Epithelial cell of proximal tubule (primary cell): Measurements from ENCODE around the gene FRZB. TPM values are rescaled to one million over a fixed set of nuclear protein-coding genes. Genes with fewer than 3 reads are reported as not detected.

Source experiments
- DNase-seq: peaks from one replicate; pipeline ENCODE4 v3.0.0-alpha.2; 2011; ENCODE audit warnings: low read depth
- H3K4me3 ChIP-seq: 2 replicates; pipeline ENCODE4 v1.5.1; 2011; ENCODE audit warnings: low read depth, mild to moderate bottlenecking, low read length
- total RNA-seq: library from RNA; depleted of rRNA; stranded (reverse); fragments of >200 nt; gene quantifications from 2 replicates; pipeline ENCODE4 v1.2.3, GENCODE V29; 2015
- TF ChIP-seq, protein P1 (sequence below): conservative IDR thresholded peaks from 2 replicates; pipeline ENCODE4 v1.5.1; 2012; ENCODE audit warnings: low read depth, mild to moderate bottlenecking, low read length

FRZB gene
- total RNA-seq, 1 donor from 2014 or later = not detected

GRCh38 chr2:182862091-182862490, 4.3 kb downstream of the FRZB start:
- no peak for DNase-seq
- H3K4me3 ChIP-seq = no peak overlapping the region
- TF ChIP-seq, protein P1, sequence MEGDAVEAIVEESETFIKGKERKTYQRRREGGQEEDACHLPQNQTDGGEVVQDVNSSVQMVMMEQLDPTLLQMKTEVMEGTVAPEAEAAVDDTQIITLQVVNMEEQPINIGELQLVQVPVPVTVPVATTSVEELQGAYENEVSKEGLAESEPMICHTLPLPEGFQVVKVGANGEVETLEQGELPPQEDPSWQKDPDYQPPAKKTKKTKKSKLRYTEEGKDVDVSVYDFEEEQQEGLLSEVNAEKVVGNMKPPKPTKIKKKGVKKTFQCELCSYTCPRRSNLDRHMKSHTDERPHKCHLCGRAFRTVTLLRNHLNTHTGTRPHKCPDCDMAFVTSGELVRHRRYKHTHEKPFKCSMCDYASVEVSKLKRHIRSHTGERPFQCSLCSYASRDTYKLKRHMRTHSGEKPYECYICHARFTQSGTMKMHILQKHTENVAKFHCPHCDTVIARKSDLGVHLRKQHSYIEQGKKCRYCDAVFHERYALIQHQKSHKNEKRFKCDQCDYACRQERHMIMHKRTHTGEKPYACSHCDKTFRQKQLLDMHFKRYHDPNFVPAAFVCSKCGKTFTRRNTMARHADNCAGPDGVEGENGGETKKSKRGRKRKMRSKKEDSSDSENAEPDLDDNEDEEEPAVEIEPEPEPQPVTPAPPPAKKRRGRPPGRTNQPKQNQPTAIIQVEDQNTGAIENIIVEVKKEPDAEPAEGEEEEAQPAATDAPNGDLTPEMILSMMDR = no peak

DNA sequence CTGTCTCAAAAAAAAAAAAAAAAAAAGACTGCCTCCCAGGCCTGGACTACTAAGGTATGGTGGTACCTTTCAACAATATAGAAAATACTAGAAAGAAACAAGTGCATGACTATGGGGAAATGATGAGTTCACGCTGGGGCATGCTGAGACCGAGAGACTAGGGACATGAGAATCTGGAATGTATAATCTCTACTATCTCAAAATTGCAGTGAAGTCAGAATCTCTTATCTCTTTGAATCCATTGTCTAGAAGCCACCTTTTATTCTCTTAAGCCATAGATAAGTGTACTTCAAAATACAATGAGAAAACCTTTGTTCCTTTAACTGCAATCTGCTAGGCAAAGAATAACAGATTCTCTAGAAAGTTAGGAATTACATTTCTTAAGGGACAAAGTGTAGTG, 5.6 kb downstream of the FRZB start:
- no peak for DNase-seq
- TF ChIP-seq, protein P1 = no peak
- H3K4me3 ChIP-seq = no peak overlapping the region

DNA sequence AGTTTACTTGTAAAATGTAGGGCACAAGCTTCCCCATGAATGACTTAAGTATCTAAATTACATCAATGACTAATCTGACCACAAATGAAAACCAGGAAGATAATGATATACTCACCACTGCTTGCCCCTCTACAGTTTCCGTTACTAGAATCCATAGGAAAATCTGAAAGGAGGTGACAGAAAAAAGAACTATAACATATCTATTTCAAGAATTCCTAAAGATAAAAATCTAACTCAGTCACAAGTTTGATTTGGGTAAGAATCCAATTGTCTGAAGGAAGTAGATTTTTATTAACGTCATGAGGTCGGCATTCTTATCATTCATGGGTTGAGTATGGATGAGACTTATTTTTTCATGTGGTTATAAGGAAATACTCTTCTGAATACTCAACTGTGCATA, 7.8 kb downstream of the FRZB start:
- H3K4me3 ChIP-seq = no peak overlapping the region
- TF ChIP-seq, protein P1 = no peak
- no peak for DNase-seq

DNA sequence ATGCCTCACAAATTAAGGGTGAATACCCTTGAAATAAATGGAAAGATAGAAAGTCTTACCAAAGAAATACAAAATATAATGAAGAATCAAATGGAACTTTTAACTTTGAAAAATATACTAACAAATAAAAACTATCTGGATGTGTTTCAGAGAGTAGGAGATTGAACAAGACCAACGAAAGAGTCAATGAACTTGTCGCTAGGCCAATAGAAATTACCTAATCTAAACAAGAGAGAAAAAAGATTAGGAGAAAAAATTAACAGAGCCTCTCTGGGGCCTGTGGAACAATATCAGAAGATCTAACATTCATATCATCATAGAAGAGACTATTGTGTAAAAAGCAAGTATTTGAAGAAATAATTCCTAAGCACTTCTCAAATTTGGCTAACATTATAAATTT, 11.1 kb downstream of the FRZB start:
- no peak overlapping the region for H3K4me3 ChIP-seq
- no peak for DNase-seq
- TF ChIP-seq, protein P1 = no peak

- no peak overlapping the region for H3K4me3 ChIP-seq
- DNase-seq = no peak
- TF ChIP-seq, protein P1 = no peak
These were observed 11.9 kb downstream of the FRZB start for GRCh38 chr2:182854375-182855105.

- H3K4me3 ChIP-seq = no peak overlapping the region
- TF ChIP-seq, protein P1 = no peak
- no peak for DNase-seq
These were observed 13.6 kb downstream of the FRZB start for GRCh38 chr2:182852801-182853200.

- TF ChIP-seq, protein P1 = no peak
- DNase-seq = no peak
- no peak overlapping the region for H3K4me3 ChIP-seq
These were observed 14.3 kb downstream of the FRZB start for GRCh38 chr2:182852090-182852489.
